PC-3 (cell line): ENCODE data around the gene CCDC88B. TPM values are rescaled to one million over a fixed set of nuclear protein-coding genes. Genes with fewer than 3 reads are reported as not detected.

Experiments
- ATAC-seq: fragments of 200-7000 bp; cut with Tn5 transposase; 2 replicates; pipeline ENCODE4 v1.9.1; 2020; ENCODE audit warnings: mild to moderate bottlenecking, moderate library complexity
- BruUV-seq: library from RNA; stranded (reverse); fragments of 400-500 nt; replicated peaks from 2 replicates; lab custom pipeline; 2021; lab: Mats Ljungman, UMichigan
- CTCF ChIA-PET: fragments of 300-600 bp; sonication (Branson Sonifier 250); formaldehyde crosslinking; loops from one replicate; lab custom pipeline; 2022; ENCODE audit warnings: antibody characterized with exemption; lab: Charles Lee
- POLR2A ChIA-PET: fragments of 300-600 bp; sonication (Branson Sonifier 250); formaldehyde crosslinking; loops from one replicate; lab custom pipeline; 2022; ENCODE audit warnings: antibody characterized with exemption; ENCODE audit not compliant: unreplicated experiment; lab: Charles Lee
- DNase-seq: peaks from one replicate; pipeline ENCODE4 v3.0.0-alpha.2; 2015
- H2AFZ ChIP-seq: fragments of 300-600 bp; sonication (generic); 2 replicates; pipeline ENCODE4 v1.6.0; 2016; ENCODE audit warnings: antibody characterized with exemption, low read length
- H3F3A ChIP-seq: fragments of 300-600 bp; sonication (generic); one replicate; pipeline ENCODE4 v1.6.0; 2017; ENCODE audit warnings: antibody characterized with exemption, low read length, control low read depth, mild to moderate bottlenecking; ENCODE audit not compliant: unreplicated experiment
- H3K27ac ChIP-seq: fragments of 300-600 bp; sonication (generic); 2 replicates; pipeline ENCODE4 v1.5.1; 2016; ENCODE audit warnings: mild to moderate bottlenecking, low read length
- H3K27me3 ChIP-seq: fragments of 300-600 bp; sonication (generic); 2 replicates; pipeline ENCODE4 v1.6.1; 2016; ENCODE audit warnings: low read length, mixed read lengths
- H3K36me3 ChIP-seq: fragments of 300-600 bp; sonication (generic); 2 replicates; pipeline ENCODE4 v1.6.1; 2016; ENCODE audit warnings: low read depth, mixed run types, low read length, mixed read lengths
- H3K4me1 ChIP-seq: fragments of 300-600 bp; sonication (generic); 2 replicates; pipeline ENCODE4 v1.5.1; 2016; ENCODE audit warnings: low read length; ENCODE audit not compliant: insufficient read depth
- H3K4me2 ChIP-seq: fragments of 300-600 bp; sonication (generic); 2 replicates; pipeline ENCODE4 v1.6.0; 2016; ENCODE audit warnings: low read length
- H3K4me3 ChIP-seq: fragments of 300-600 bp; sonication (generic); 2 replicates; pipeline ENCODE4 v1.5.1; 2016; ENCODE audit warnings: mild to moderate bottlenecking, low read length, mixed read lengths
- H3K79me2 ChIP-seq: fragments of 300-600 bp; sonication (generic); 2 replicates; pipeline ENCODE4 v1.6.1; 2017; ENCODE audit warnings: low read length, mixed read lengths
- H3K9ac ChIP-seq: fragments of 300-600 bp; sonication (generic); 2 replicates; pipeline ENCODE4 v1.6.0; 2016; ENCODE audit warnings: mild to moderate bottlenecking, low read length
- H3K9me2 ChIP-seq: fragments of 300-600 bp; sonication (generic); replicated peaks from 2 replicates; pipeline ENCODE4 v1.6.1; 2016; ENCODE audit warnings: mixed run types, low read length, mixed read lengths
- H3K9me3 ChIP-seq: fragments of 300-600 bp; sonication (generic); 2 replicates; pipeline ENCODE4 v1.6.1; 2016; ENCODE audit warnings: low read length, mixed read lengths
- H4K20me1 ChIP-seq: fragments of 300-600 bp; sonication (generic); 2 replicates; pipeline ENCODE4 v1.6.1; 2016; ENCODE audit warnings: low read length, mixed read lengths
- EZH2 ChIP-seq: fragments of 300-600 bp; sonication (generic); IDR thresholded peaks from one replicate; pipeline ENCODE4 v1.6.1; 2017; ENCODE audit warnings: antibody characterized with exemption, mild to moderate bottlenecking, low read length; ENCODE audit not compliant: unreplicated experiment
- EZH2phosphoT487 ChIP-seq: fragments of 300-600 bp; sonication (generic); IDR thresholded peaks from 2 replicates; pipeline ENCODE4 v1.6.1; 2018; ENCODE audit warnings: mild to moderate bottlenecking, antibody characterized with exemption, low read length, borderline replicate concordance
- intact Hi-C: fragments of 100-400 bp; cut with micrococcal nuclease; formaldehyde crosslinking; loops from 2 replicates; pipeline ENCODE4 v1.9.0; 2023
- total RNA-seq: library from RNA; depleted of rRNA; stranded (reverse); fragments of >200 nt; gene quantifications from 2 replicates; pipeline ENCODE4 v1.2.3, GENCODE V29; 2014
- TF ChIP-seq, protein P1 (sequence below): fragments of 300-600 bp; sonication (generic); conservative IDR thresholded peaks from 2 replicates; pipeline ENCODE4 v1.5.1; 2017; ENCODE audit warnings: antibody characterized with exemption, low read depth, mild to moderate bottlenecking, low read length

The CCDC88B gene
- total RNA-seq, 1 experiment from 2014 or later = 21.0 TPM

- no TSS peak for BruUV-seq
- Histone ChIP-seq H3K9me3 (no peaks in the 10 kb centered on the region), H3K27me3 (no peaks in the 10 kb centered on the region), H3K9ac (no peak overlapping the region), H3K9me2 (no peaks in the 10 kb centered on the region), H3K79me2 (no peaks in the 10 kb centered on the region), H3K4me3 (no peak overlapping the region), H3K36me3 (no peaks in the 10 kb centered on the region), H3F3A (no peaks in the 10 kb centered on the region), H4K20me1 (no peaks in the 10 kb centered on the region), H2AFZ (no peak overlapping the region), H3K27ac (no peak overlapping the region), H3K4me1 (peaks cover 12% of the 10 kb centered on the region), H3K4me2 (no peak overlapping the region)
- POLR2A ChIA-PET = no interaction called here
- DNase-seq (no peak), ATAC-seq (no peak)
- TF ChIP-seq EZH2phosphoT487 (no peak), EZH2 (no peak)
- TF ChIP-seq, protein P1, sequence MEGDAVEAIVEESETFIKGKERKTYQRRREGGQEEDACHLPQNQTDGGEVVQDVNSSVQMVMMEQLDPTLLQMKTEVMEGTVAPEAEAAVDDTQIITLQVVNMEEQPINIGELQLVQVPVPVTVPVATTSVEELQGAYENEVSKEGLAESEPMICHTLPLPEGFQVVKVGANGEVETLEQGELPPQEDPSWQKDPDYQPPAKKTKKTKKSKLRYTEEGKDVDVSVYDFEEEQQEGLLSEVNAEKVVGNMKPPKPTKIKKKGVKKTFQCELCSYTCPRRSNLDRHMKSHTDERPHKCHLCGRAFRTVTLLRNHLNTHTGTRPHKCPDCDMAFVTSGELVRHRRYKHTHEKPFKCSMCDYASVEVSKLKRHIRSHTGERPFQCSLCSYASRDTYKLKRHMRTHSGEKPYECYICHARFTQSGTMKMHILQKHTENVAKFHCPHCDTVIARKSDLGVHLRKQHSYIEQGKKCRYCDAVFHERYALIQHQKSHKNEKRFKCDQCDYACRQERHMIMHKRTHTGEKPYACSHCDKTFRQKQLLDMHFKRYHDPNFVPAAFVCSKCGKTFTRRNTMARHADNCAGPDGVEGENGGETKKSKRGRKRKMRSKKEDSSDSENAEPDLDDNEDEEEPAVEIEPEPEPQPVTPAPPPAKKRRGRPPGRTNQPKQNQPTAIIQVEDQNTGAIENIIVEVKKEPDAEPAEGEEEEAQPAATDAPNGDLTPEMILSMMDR = no peak
- intact Hi-C loops = no loop called here
- CTCF ChIA-PET = interaction anchor here (2.2 kb wide), 1 partner anchor 10 kb away, joined by 9 read pairs; no protein-coding TSS in a partner anchor
These were observed 4.8 kb downstream of the CCDC88B start for GRCh38 chr11:64344787-64345186.

DNA sequence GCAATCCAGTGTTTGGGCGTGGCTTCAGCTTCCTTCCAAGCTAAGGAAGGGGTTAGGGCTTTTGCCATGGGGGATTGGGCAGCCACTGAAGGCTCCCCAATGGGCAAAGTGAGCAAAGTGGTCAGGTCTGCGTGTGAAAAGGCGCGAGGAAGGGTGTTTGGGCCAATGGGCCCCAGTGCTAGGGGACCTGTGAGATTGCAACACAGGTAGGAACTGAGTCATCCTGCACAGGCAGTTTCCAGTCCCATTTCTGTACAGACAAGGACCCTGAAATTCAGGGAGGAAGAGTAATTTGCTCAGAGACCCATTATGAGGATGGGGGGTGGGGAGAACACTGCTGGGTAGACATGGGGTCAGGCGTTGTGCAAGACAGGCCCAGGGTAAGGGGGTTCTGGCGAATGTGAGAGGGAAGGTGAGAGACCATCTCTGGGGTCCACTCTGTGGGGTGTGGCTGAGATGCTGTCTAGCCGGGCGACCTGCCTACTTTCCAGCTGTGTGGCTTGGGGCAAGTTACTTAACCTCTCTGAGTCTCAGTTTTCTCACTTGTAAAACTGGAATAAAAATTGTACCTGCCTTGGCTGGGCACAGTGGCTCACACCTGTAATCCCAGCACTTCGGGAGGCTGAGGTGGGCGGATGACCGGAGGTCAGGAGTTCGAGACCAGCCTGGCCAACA, 7.3 kb downstream of the CCDC88B start:
- no peaks in the 10 kb centered on the region for H3K27me3 ChIP-seq
- no peak overlapping the region for H3K9ac ChIP-seq
- peak; percentile 58 for DNase-seq
- no peaks in the 10 kb centered on the region for H3K9me3 ChIP-seq
- intact Hi-C loops = no loop called here
- no peaks in the 10 kb centered on the region for H3K36me3 ChIP-seq
- no peak overlapping the region for H3K4me3 ChIP-seq
- CTCF ChIA-PET = interaction anchor here (2.2 kb wide), 1 partner anchor 8 kb away, joined by 9 read pairs; no protein-coding TSS in a partner anchor
- H4K20me1 ChIP-seq = no peaks in the 10 kb centered on the region
- H3K27ac ChIP-seq = no peak overlapping the region
- H3K4me2 ChIP-seq = no peak overlapping the region
- TF ChIP-seq, protein P1 = no peak
- BruUV-seq = no TSS peak
- no peaks in the 10 kb centered on the region for H3K79me2 ChIP-seq
- peak overlapping the region; percentile 15; the same call in 1 of the 2 replicates for H2AFZ ChIP-seq
- ATAC-seq = no peak
- no peaks in the 10 kb centered on the region for H3F3A ChIP-seq
- POLR2A ChIA-PET = no interaction called here
- H3K9me2 ChIP-seq = no peaks in the 10 kb centered on the region
- H3K4me1 ChIP-seq = peaks cover 6% of the 10 kb centered on the region

DNA sequence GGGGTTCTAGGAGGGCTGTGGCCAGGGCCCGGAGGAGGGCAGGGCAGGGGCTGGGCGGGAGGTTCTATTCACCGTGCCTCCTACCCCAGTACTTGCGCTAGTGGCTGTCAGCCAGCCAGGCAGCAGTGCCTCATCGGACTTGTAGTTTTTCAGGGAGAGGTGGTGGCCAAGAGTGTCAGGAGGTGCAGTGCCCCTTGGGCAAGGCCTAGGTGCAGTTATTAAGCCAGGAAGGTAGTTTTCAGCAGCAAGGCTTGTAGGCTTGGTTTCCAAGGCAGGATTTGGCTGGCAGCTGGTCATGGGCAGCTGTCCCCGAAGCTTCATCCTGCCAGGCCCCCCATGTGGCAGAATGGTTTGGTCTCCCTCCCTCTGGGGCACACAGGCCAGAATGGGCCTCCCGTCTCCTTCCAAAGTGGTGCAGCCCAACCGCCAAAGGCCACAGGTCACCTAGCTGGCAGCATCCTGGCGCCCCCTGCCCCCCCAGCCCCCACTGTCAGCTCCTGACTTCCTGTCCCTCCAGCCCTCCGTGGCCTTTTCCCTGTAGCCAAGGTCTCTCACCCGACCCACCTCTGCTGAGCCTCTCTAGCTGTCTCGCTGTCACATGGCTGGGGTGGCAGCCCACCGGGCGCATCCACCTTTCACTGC, 8.5 kb downstream of the CCDC88B start:
- H3K4me3 ChIP-seq = no peak overlapping the region
- no peaks in the 10 kb centered on the region for H3K9me2 ChIP-seq
- POLR2A ChIA-PET = no interaction called here
- intact Hi-C loops = no loop called here
- no peaks in the 10 kb centered on the region for H3K79me2 ChIP-seq
- no peaks in the 10 kb centered on the region for H3F3A ChIP-seq
- H3K36me3 ChIP-seq = no peaks in the 10 kb centered on the region
- H3K4me1 ChIP-seq = peaks cover 6% of the 10 kb centered on the region
- CTCF ChIA-PET = no interaction called here
- TF ChIP-seq, protein P1 = no peak
- TF ChIP-seq EZH2phosphoT487 = no peak
- TF ChIP-seq EZH2 = no peak
- H3K4me2 ChIP-seq = no peak overlapping the region
- H4K20me1 ChIP-seq = no peaks in the 10 kb centered on the region
- no TSS peak for BruUV-seq
- H3K9me3 ChIP-seq = no peaks in the 10 kb centered on the region
- no peaks in the 10 kb centered on the region for H3K27me3 ChIP-seq
- DNase-seq = no peak
- no peak overlapping the region for H3K27ac ChIP-seq
- no peak overlapping the region for H2AFZ ChIP-seq
- H3K9ac ChIP-seq = no peak overlapping the region
- no peak for ATAC-seq
